Central memory CD8-positive, alpha-beta T cell (primary cell): ENCODE data around the gene BRMS1L.
"Not testable (repeated sequence)": the region's sequence is repeated elsewhere in the genome, so short reads cannot be mapped to it uniquely, and the experiment has no call there.

Experiments used
- ATAC-seq: fragments of 150-1000 bp; cut with Tn5 transposase; replicated peaks from 2 replicates; pipeline ENCODE4 v1.10.0; 2022; ENCODE audit warnings: mild to moderate bottlenecking, moderate FRiP score, moderate number of reproducible peaks; ENCODE audit not compliant: poor library complexity, severe bottlenecking; ENCODE audit errors: extremely low read depth
- DNase-seq, 2 donors: peaks; one replicate each; pipeline ENCODE4 v3.0.0; 2021; ENCODE audit warnings: low spot score in 2 of 2
- H3K27ac Mint-ChIP-seq: one replicate; pipeline ENCODE4 v1.8.0; 2022; ENCODE audit warnings: low read depth, mild to moderate bottlenecking, moderate library complexity, mixed read lengths
- H3K27me3 Mint-ChIP-seq: one replicate; pipeline ENCODE4 v1.8.0; 2022; ENCODE audit warnings: mixed read lengths
- H3K36me3 Mint-ChIP-seq: one replicate; pipeline ENCODE4 v1.8.0; 2022; ENCODE audit warnings: mild to moderate bottlenecking, moderate library complexity, mixed read lengths; ENCODE audit not compliant: insufficient read depth
- H3K4me1 Mint-ChIP-seq: one replicate; pipeline ENCODE4 v1.8.0; 2022; ENCODE audit warnings: mixed read lengths
- H3K4me3 Mint-ChIP-seq: one replicate; pipeline ENCODE4 v1.8.0; 2022; ENCODE audit warnings: mild to moderate bottlenecking, moderate library complexity, mixed read lengths
- H3K9me3 Mint-ChIP-seq: one replicate; pipeline ENCODE4 v1.8.0; 2022; ENCODE audit warnings: mixed read lengths

BRMS1L gene, protein sequence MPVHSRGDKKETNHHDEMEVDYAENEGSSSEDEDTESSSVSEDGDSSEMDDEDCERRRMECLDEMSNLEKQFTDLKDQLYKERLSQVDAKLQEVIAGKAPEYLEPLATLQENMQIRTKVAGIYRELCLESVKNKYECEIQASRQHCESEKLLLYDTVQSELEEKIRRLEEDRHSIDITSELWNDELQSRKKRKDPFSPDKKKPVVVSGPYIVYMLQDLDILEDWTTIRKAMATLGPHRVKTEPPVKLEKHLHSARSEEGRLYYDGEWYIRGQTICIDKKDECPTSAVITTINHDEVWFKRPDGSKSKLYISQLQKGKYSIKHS

DNA sequence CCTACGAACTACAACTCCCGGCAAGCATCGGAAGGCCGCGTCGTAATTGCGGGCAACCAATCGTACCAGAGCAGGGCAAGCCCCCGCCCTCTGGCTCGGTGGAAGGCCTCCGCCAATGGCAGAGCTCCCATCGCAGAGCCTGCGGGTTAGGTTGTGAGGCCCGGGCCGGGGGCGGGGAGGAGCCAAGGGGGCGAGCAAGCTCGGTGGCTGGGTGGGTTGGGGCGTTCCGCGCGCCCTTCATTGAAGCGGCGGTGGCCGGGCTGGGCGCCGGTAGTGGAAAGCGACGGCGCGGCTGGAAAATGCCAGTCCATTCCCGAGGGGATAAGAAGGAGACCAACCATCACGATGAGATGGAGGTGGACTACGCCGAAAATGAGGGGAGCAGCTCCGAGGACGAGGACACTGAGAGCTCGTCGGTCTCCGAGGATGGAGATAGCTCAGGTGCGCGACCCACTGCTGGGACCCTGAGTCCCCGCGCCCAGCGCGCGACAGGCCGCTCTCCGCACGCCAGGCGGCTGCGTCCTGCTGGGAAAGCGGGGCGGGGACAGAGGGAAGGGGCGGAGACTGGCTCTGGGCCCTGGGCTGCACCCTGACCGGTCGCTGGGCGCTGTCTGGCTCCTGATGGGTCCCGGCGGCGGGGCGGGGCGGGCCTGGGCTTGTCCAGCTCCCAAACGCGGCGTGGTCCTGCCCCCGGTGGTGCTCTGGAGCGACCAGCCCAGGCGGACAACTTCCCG lies at the start of gene BRMS1L:
BRMS1L (plus strand) TSS at position 121 of the 734 bp plus-strand sequence; CDS start at position 300, 179 bp downstream.
- DNase-seq (peak; percentile 90 to 93), ATAC-seq (peak; percentile 99)
- peak within 1 kb of the TSS; percentile 88 for H3K4me3 Mint-ChIP-seq
- no peaks in the 10 kb centered on the region for H3K9me3 Mint-ChIP-seq
- H3K36me3 Mint-ChIP-seq: peaks cover 5% of the 10 kb centered on the region
- H3K27ac Mint-ChIP-seq: peak within 1 kb of the TSS; percentile 84
- H3K4me1 Mint-ChIP-seq: peaks cover 11% of the 10 kb centered on the region
- no peaks in the 10 kb centered on the region for H3K27me3 Mint-ChIP-seq

DNA sequence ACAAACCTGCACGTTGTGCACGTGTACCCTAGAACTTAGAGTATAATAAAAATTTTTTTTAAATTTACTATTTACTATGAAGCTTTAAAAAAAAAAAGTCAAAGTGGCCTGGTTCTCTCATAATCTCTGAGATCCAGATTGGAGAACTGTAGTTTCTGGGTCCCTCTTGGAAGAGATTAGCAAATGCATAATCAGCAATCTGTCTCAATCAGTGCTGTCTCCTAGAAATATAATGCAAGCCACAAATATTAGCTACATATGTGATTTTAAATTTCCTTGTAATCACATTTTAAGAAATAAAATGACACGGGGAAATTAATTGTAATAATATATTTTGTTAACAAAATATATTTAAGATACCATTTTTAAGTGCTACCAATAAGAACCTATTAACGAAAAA lies 49.3 kb upstream of the BRMS1L start:
- Mint-ChIP-seq H3K4me1 (peaks cover 11% of the 10 kb centered on the region), H3K36me3 (peaks cover 10% of the 10 kb centered on the region), H3K27ac (no peak overlapping the region), H3K9me3 (peaks cover 5% of the 10 kb centered on the region), H3K4me3 (no peak overlapping the region), H3K27me3 (no peaks in the 10 kb centered on the region)
- ATAC-seq (no peak), DNase-seq (no peak)

DNA sequence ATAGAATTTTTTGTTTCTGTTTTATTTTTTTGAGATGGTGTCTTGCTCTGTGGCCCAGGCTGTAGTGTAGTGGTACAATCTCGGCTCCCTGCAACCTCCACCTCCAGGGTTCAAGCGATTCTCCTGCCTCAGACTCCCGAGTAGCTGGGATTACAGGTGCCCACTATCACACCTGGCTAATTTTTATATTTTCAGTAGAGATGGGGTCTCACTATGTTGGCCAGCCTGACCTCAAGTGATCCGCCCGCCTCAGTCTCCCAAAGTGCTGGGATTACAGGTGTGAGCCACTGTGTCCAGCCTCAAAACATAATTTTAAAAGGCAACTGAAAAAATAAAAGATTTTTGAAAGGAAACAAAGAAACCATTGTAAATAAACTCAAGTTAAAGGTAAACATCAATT lies 48.6 kb upstream of the BRMS1L start:
- not testable (repeated sequence) for H3K36me3 Mint-ChIP-seq, DNase-seq, H3K4me3 Mint-ChIP-seq, H3K27me3 Mint-ChIP-seq, H3K27ac Mint-ChIP-seq, H3K9me3 Mint-ChIP-seq, ATAC-seq
- H3K4me1 Mint-ChIP-seq: peaks cover 11% of the 10 kb centered on the region

DNA sequence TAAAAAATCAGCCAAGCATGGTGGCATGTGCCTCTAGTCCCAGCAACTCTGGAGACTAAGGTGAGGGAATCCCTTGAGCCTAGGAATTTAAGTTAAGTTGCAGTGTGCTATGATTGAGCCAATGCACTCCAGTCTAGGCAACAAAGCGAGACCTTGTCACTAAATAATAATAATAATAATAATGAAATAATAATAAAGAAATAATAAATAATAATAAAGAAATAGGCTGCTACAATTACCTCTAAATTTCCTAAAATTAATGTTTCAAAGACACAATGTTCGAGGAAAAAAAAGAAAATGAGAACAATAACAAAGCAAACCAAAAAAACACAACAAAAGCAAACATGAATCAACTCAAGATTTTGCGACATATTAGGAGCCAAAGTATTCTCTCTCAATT lies 46.8 kb upstream of the BRMS1L start:
- ATAC-seq (no peak), DNase-seq (no peak)
- Mint-ChIP-seq H3K9me3 (peaks cover 5% of the 10 kb centered on the region), H3K4me1 (peaks cover 19% of the 10 kb centered on the region), H3K27me3 (no peaks in the 10 kb centered on the region), H3K27ac (no peak overlapping the region), H3K36me3 (peaks cover 7% of the 10 kb centered on the region), H3K4me3 (no peak overlapping the region)

DNA sequence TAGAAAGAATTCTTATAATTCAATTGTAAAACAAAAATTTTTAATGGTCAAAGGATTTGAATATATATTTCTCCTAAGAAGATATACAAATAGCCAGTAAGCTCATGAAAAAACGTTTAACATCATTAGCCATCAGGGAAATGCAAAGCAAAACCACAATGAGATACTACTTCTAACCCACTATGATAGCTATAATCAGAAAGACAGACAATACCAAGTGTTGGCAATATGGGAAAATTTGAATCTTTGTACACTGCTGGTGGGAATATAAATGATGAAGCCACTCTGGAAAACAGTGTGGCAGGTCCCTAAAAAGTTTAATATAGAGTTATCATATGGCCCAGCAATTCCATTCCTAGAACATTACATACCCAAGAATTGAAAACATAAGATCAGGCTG lies 42.4 kb upstream of the BRMS1L start:
- Mint-ChIP-seq H3K27ac (peak overlapping the region; percentile 26), H3K36me3 (peaks cover 2% of the 10 kb centered on the region), H3K27me3 (no peaks in the 10 kb centered on the region), H3K4me3 (no peak overlapping the region), H3K4me1 (peaks cover 37% of the 10 kb centered on the region), H3K9me3 (peaks cover 5% of the 10 kb centered on the region)
- no peak for ATAC-seq
- no peak for DNase-seq

DNA sequence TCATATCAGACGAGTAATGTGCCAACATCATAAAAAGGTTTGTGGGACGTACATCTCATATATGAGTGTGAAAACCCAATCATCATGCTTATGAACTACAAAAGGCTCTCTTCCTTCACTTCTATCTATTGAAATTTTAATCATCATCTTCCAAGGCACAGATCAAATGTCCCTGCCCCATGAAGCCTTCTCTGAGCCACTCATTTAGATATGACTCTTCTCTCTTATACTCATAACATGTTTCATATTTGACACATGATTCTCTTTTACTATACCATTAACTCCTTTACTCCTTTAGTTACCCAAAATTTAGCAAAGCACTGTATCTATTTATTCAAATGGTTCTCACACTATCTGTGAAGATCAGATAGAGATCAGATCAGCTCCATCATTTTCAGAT lies 39.3 kb upstream of the BRMS1L start:
- DNase-seq (no peak), ATAC-seq (no peak)
- Mint-ChIP-seq H3K4me1 (peaks cover 49% of the 10 kb centered on the region), H3K4me3 (no peak overlapping the region), H3K9me3 (no peaks in the 10 kb centered on the region), H3K27me3 (no peaks in the 10 kb centered on the region), H3K36me3 (peaks cover 6% of the 10 kb centered on the region), H3K27ac (no peak overlapping the region)

DNA sequence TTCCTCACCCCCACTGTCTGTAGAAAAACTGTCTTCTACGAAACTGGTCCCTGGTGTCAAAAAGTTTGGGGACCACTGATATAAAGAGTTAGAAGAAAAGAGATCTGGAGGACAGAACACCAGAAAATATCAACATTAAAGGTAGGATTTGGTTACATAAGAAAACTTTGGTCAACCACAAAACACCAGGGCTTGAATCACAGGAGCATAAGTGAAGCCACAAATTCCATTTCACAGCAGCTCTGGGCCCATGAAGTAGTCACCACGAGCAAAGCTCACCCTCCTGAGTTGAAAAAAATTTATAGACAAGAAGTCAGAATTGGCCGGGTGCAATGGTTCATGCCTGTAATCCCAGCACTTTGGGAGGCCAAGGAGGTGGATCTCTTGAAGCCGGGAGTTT lies 36.5 kb upstream of the BRMS1L start:
- Mint-ChIP-seq H3K27ac (peak overlapping the region; percentile 32), H3K4me3 (no peak overlapping the region), H3K4me1 (peaks cover 44% of the 10 kb centered on the region), H3K27me3 (no peaks in the 10 kb centered on the region), H3K36me3 (peaks cover 6% of the 10 kb centered on the region), H3K9me3 (no peaks in the 10 kb centered on the region)
- DNase-seq: no peak
- no peak for ATAC-seq

DNA sequence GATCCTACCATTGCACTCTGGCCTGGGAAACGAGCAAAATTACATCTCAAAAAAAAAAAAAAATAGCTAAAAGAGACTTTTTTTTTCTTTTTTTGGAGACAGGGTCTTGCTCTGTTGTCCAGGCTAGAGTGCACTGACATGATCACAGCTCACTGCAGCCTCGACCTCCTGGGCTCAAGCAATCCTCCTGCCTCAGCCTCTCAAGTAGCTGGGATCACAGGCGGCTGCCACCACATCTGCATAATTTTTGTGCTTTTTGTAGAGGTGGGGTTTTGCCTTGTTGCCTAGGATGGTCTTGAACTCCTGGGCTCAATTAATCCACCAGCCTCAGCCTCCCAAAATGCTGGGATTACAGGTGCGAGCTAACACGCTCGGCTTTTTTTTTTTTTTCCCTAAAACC lies 28.3 kb upstream of the BRMS1L start:
- Mint-ChIP-seq H3K27ac (no peak overlapping the region), H3K36me3 (peaks cover 3% of the 10 kb centered on the region)

DNA sequence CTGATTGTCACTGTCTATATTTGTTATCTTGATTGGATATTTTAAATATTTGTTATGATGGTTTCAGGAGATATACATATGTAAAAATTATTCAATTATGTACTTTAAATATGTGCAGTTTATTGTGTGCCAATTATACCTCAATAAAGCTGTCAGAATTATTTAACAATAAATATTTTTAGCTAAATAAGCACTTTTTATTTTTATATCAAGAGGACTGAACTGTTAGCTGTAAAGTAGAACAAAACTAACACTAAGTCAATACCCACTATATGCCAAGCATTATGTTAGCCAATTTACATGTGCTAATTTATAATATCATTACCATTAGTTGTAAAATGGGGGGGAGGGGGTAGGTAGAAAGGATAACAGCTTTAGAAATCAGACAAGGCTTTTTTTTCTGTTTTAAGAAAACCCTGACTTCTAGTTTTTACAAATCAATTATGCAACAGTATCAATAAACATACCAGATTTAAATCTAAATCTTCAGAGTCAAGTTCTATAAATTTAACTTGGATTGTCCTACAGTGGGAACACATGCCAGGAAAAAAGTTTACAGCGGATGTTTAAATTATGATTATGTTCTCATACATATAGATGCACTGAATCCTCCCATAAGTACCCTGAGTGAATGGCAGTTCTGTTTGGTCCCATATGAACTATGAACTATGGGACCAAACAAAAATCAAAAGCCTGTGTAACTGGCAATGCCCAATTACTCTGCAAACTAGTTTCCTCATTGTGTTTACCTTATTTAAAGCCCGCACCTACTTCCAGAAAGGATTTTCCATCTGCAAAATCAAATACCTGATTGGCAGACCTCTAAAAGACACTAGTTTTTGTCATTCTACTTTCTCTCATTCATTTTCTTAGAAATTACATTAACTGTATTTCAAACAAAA lies 19.9 kb upstream of the BRMS1L start:
- H3K36me3 Mint-ChIP-seq: peaks cover 25% of the 10 kb centered on the region
- H3K4me3 Mint-ChIP-seq: no peak overlapping the region
- peak overlapping the region; percentile 100 for H3K27ac Mint-ChIP-seq

More for the DNA sequence above, 28.3 kb upstream of the BRMS1L start:
- DNase-seq (no peak), ATAC-seq (no peak)
- no peaks in the 10 kb centered on the region for H3K9me3 Mint-ChIP-seq
- no peaks in the 10 kb centered on the region for H3K27me3 Mint-ChIP-seq
- no peak overlapping the region for H3K4me3 Mint-ChIP-seq
- H3K4me1 Mint-ChIP-seq: peaks cover 61% of the 10 kb centered on the region

DNA sequence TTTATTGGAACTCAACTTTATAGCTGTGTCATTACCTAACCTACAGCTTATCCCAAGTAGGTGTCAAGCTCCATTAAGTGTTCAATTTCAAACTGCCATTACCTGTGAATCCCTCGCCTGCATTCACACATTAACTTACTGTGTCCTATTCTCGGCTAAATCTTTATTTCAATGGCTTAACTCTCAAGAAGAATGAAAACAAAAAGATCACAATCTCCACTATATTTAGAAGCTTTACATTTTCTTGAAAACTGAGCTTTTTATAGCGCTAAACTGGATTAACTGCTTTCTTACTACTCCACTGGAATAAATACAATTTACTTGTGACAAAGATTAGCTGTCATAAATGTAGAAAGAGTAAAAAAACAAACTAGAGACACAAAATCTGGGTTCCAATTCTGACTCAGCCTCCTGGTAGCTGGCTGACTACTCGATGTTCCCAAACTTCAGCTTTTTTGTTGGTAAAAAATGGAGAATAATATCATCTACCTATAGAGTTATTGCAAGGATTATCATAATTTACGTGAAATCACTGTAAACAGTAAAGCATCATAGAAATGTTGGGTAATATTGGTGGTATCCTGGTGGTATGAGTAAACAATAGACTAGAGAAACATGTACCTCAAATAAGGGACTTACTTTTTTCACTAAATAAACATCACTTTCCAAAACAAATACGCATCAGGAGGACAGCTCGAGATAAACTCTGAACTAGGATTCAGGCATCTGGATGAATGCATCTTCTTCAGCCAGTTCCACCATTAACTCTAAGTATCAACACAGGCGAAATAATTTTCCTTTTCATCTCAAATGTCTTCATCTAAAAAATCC lies 18.8 kb upstream of the BRMS1L start:
- H3K9me3 Mint-ChIP-seq: no peaks in the 10 kb centered on the region
- no peak for ATAC-seq
- H3K4me1 Mint-ChIP-seq: peaks cover 40% of the 10 kb centered on the region
- peak overlapping the region; percentile 100 for H3K27ac Mint-ChIP-seq
- H3K36me3 Mint-ChIP-seq: peaks cover 24% of the 10 kb centered on the region
- peak overlapping the region; percentile 90 for H3K4me3 Mint-ChIP-seq
- H3K27me3 Mint-ChIP-seq: no peaks in the 10 kb centered on the region
- no peak for DNase-seq

More for the DNA sequence above, 19.9 kb upstream of the BRMS1L start:
- ATAC-seq (no peak), DNase-seq (no peak)
- no peaks in the 10 kb centered on the region for H3K27me3 Mint-ChIP-seq
- peaks cover 50% of the 10 kb centered on the region for H3K4me1 Mint-ChIP-seq
- no peaks in the 10 kb centered on the region for H3K9me3 Mint-ChIP-seq

DNA sequence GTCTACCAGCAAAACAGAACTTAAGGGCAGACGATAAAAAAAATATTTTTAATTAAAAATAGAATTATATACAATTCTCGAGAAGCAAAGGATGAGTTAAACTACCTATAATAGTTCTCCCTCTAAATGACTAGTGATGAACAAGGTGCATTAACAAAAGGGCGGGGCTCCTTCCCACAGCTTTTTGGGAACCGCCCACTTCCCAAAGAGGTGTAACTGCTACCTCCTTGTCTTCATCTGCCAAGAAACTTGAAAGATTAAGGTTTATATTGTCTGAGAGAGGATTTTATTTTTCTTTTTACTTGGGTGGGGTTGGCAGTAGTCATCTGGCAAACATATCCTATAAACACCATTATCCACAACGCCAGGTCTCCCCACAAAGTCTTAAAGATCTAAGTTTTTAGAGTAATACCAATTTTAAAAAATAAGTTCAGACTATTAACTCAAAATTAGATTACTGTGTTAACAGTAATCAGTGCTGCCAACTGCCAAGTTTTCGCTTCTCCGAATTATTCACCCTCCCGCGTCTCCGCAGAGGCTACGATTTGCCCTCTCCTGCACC lies 18.0 kb upstream of the BRMS1L start:
- H3K4me1 Mint-ChIP-seq: peaks cover 34% of the 10 kb centered on the region
- DNase-seq: no peak

More for the DNA sequence above, 18.0 kb upstream of the BRMS1L start:
- Mint-ChIP-seq H3K4me3 (peak overlapping the region; percentile 90), H3K36me3 (peaks cover 24% of the 10 kb centered on the region), H3K27me3 (no peaks in the 10 kb centered on the region), H3K27ac (peak overlapping the region; percentile 100), H3K9me3 (no peaks in the 10 kb centered on the region)
- no peak for ATAC-seq
